Endothelial cell of umbilical vein (primary cell): ENCODE results near the gene USP40. TPM values are rescaled to one million over a fixed set of nuclear protein-coding genes. Genes with fewer than 3 reads are reported as not detected.

Experiments
- BruUV-seq: library from RNA; stranded (reverse); fragments of 400-500 nt; replicated peaks from 2 replicates; lab custom pipeline; 2021; lab: Mats Ljungman, UMichigan
- CTCF ChIA-PET: fragments of 300-600, 350-600 bp; sonication (Branson Sonifier 250); formaldehyde crosslinking; loops from one replicate; lab custom pipeline; 2021; ENCODE audit warnings: antibody characterized with exemption, inconsistent platforms; lab: Charles Lee
- POLR2A ChIA-PET: fragments of 300-600, 350-600 bp; sonication (Branson Sonifier 250); formaldehyde crosslinking; loops from one replicate; lab custom pipeline; 2021; ENCODE audit warnings: antibody characterized with exemption, inconsistent platforms; lab: Charles Lee
- DNase-seq: peaks from one replicate; pipeline ENCODE4 v3.0.0-alpha.2; 2011; ENCODE audit warnings: low read depth, low spot score
- FAIRE-seq: peaks from 2 replicates; lab custom pipeline; 2011; peaks lifted over from hg19 to GRCh38; lab: Jason Lieb, UNC
- H2AFZ ChIP-seq: 2 replicates; pipeline ENCODE4 v1.6.0; 2012; ENCODE audit warnings: low read depth, low read length, control low read depth, inconsistent platforms
- H3K27ac ChIP-seq: 2 replicates; pipeline ENCODE4 v1.5.1; 2011; ENCODE audit warnings: low read depth, mild to moderate bottlenecking, control low read depth, low read length, moderate library complexity; ENCODE audit not compliant: insufficient read depth
- H3K27me3 ChIP-seq, 2 experiments: 2 replicates each; pipeline versions ENCODE4 v1.6.0 to v1.6.1; 2011; ENCODE audit warnings: low read length in 2 of 2, mixed read lengths in 1 of 2; ENCODE audit not compliant: control insufficient read depth in 2 of 2, insufficient read depth in 2 of 2
- H3K36me3 ChIP-seq, 2 experiments: 2 replicates in 1 of 2; 3 replicates in 1 of 2; pipeline ENCODE4 v1.5.1; 2011; ENCODE audit warnings: low read length in 2 of 2, mild to moderate bottlenecking in 1 of 2, moderate library complexity in 1 of 2; ENCODE audit not compliant: control insufficient read depth in 2 of 2, insufficient read depth in 2 of 2; ENCODE audit errors: extremely low read depth in 1 of 2
- H3K4me1 ChIP-seq: 3 replicates; pipeline ENCODE4 v1.5.1; 2011; ENCODE audit warnings: mild to moderate bottlenecking, low read length; ENCODE audit not compliant: control insufficient read depth, insufficient read depth; ENCODE audit errors: extremely low read depth
- H3K4me2 ChIP-seq: 2 replicates; pipeline ENCODE4 v1.6.1; 2011; ENCODE audit warnings: low read length, control low read depth, mixed read lengths; ENCODE audit not compliant: insufficient read depth
- H3K4me3 ChIP-seq, 3 experiments: fragments of 200-600 bp in 1 of 3; sonication (generic), shearing (Covaris generic) in 1 of 3; replicated peaks in 1 of 3; 2 replicates each; pipeline ENCODE4 v1.5.1; 2011 to 2016; ENCODE audit warnings: control low read depth in 3 of 3, low read length in 3 of 3, mild to moderate bottlenecking in 2 of 3, inconsistent platforms in 1 of 3, low read depth in 1 of 3, moderate library complexity in 1 of 3; ENCODE audit not compliant: insufficient read depth in 1 of 3
- H3K79me2 ChIP-seq: 2 replicates; pipeline ENCODE4 v1.6.0; 2012; ENCODE audit warnings: low read length, inconsistent platforms; ENCODE audit not compliant: control insufficient read depth, insufficient read depth
- H3K9ac ChIP-seq: replicated peaks from 2 replicates; pipeline ENCODE3; 2011; ENCODE audit warnings: low read length, control low read depth; ENCODE audit not compliant: insufficient read depth; ENCODE audit errors: extremely low read depth
- H3K9me1 ChIP-seq: replicated peaks from 3 replicates; pipeline ENCODE4 v1.6.0; 2011; ENCODE audit warnings: mild to moderate bottlenecking, low read length; ENCODE audit not compliant: control insufficient read depth, insufficient read depth; ENCODE audit errors: extremely low read depth
- H3K9me3 ChIP-seq: replicated peaks from 2 replicates; pipeline ENCODE4 v1.5.1; 2012; ENCODE audit warnings: low read length, inconsistent platforms; ENCODE audit not compliant: control insufficient read depth, insufficient read depth
- H4K20me1 ChIP-seq: replicated peaks from 2 replicates; pipeline ENCODE3; 2011; ENCODE audit warnings: mild to moderate bottlenecking, low read length; ENCODE audit not compliant: control insufficient read depth, insufficient read depth; ENCODE audit errors: extremely low read depth
- CTCF ChIP-seq, 2 donors: IDR thresholded peaks; 1 replicate in 1 of 2; 2 replicates in 1 of 2; pipeline ENCODE4 v1.5.1; 2011; ENCODE audit warnings: low read length in 2 of 2, mild to moderate bottlenecking in 2 of 2, moderate library complexity in 2 of 2, control low read depth in 1 of 2, inconsistent platforms in 1 of 2, low read depth in 1 of 2; ENCODE audit not compliant: insufficient read depth in 1 of 2; ENCODE audit errors: extremely low read depth in 1 of 2
- EZH2 ChIP-seq: IDR thresholded peaks from 2 replicates; pipeline ENCODE4 v1.6.1; 2012; ENCODE audit warnings: borderline replicate concordance, low read depth, mild to moderate bottlenecking, moderate library complexity, low read length, inconsistent platforms; ENCODE audit not compliant: severe bottlenecking
- FOS ChIP-seq: IDR thresholded peaks from 2 replicates; pipeline ENCODE4 v1.6.1; 2011; ENCODE audit warnings: mild to moderate bottlenecking, low read length, moderate library complexity, borderline replicate concordance; ENCODE audit not compliant: insufficient read depth
- GATA2 ChIP-seq: IDR thresholded peaks from 2 replicates; pipeline ENCODE4 v1.7.0; 2011; ENCODE audit warnings: low read depth, mild to moderate bottlenecking, moderate library complexity, mixed read lengths, low read length; ENCODE audit not compliant: insufficient read length, insufficient read depth
- JUN ChIP-seq: IDR thresholded peaks from 2 replicates; pipeline ENCODE4 v1.6.1; 2011; ENCODE audit warnings: borderline replicate concordance, low read depth; ENCODE audit not compliant: insufficient read length, insufficient read depth
- MAX ChIP-seq: IDR thresholded peaks from 2 replicates; pipeline ENCODE4 v1.6.1; 2011; ENCODE audit not compliant: insufficient read depth, insufficient read length
- MYC ChIP-seq: IDR thresholded peaks from one replicate; pipeline ENCODE4 v1.6.1; 2011; ENCODE audit warnings: mild to moderate bottlenecking, low read depth, low read length
- POLR2A ChIP-seq: IDR thresholded peaks from 2 replicates; pipeline ENCODE4 v1.6.1; 2012; ENCODE audit warnings: low read depth, mild to moderate bottlenecking, control low read depth, low read length
- POLR2AphosphoS5 ChIP-seq: IDR thresholded peaks from 2 replicates; pipeline ENCODE4 v1.6.1; 2012; ENCODE audit warnings: low read depth, mild to moderate bottlenecking, control low read depth, low read length, moderate library complexity; ENCODE audit not compliant: insufficient read depth
- dilution Hi-C: fragments of 300-500 bp; cut with MboI; formaldehyde crosslinking; loops from one replicate; pipeline ENCODE4 v1.15.0; 2019; ENCODE audit warnings: low sequenced_read_pairs; ENCODE audit not compliant: extremely low pct_ligation_motif_present
- intact Hi-C: fragments of 100-400 bp; cut with micrococcal nuclease; formaldehyde crosslinking; loops from one replicate; pipeline ENCODE4 v1.10.0; 2022
- polyA plus RNA-seq, 4 experiments: library from polyadenylated mRNA; depleted of rRNA in 3 of 4; stranded (reverse) in 3 of 4; unstranded in 1 of 4; fragments of >200 nt; gene quantifications; 2 replicates each; pipeline versions ENCODE4 v1.2.1 to v1.2.3, GENCODE V29; 2011 to 2012; ENCODE audit warnings: missing spikeins in 1 of 4
- total RNA-seq: library from RNA; stranded (reverse); gene quantifications from 2 replicates; pipeline ENCODE4 v1.2.3, GENCODE V29; 2021

Gene USP40
- total and polyA plus RNA-seq, 2 donors (not counting 3 experiments of a cell fraction or from before 2014, with no cell fraction given), result 32.2 to 32.5 TPM

- H4K20me1 ChIP-seq, result no peaks in the 10 kb centered on the region
- peaks cover 0 to 2% of the 10 kb centered on the region in 2 experiments for H3K36me3 ChIP-seq
- H3K27me3 ChIP-seq, result no peaks in the 10 kb centered on the region
- H3K4me1 ChIP-seq, result peaks cover 10% of the 10 kb centered on the region
- H2AFZ ChIP-seq, result no peak overlapping the region
- peak; percentile 87 for FAIRE-seq
- intact Hi-C loops, result loop anchor here (1.0 kb wide), 2 partner anchors 11 to 16 kb away; no protein-coding TSS in a partner anchor
- CTCF ChIA-PET, result interaction anchor here (0.7 to 5.1 kb wide), 4 partner anchors 11 to 26 kb away, joined by 6 to 26 read pairs (median 7); no protein-coding TSS in a partner anchor
- peak overlapping the region; percentile 46 for H3K27ac ChIP-seq
- no peaks in the 10 kb centered on the region for H3K79me2 ChIP-seq
- peak overlapping the region; percentile 27 for H3K4me2 ChIP-seq
- no peaks in the 10 kb centered on the region for H3K9me3 ChIP-seq
- H3K9me1 ChIP-seq, result no peaks in the 10 kb centered on the region
- POLR2A ChIA-PET, result no interaction called here
- dilution Hi-C loops, result no loop called here
- DNase-seq, result peak; percentile 76
- no peak overlapping the region for H3K9ac ChIP-seq
- H3K4me3 ChIP-seq, result no peak overlapping the region
- BruUV-seq, result no TSS peak
- TF ChIP-seq MAX, result no peak
- TF ChIP-seq MYC, result no peak
- TF ChIP-seq CTCF (IDR thresholded peaks at IDR 0.05; ENCODE audit: extremely low read depth in 1 of 2, insufficient read depth in 1 of 2, low read depth in 1 of 2, low read length in 2 of 2), result no peak
- peak; percentile 16 for TF ChIP-seq POLR2AphosphoS5
- TF ChIP-seq POLR2A, result no peak
- TF ChIP-seq GATA2, result peak; percentile 80
- no peak for TF ChIP-seq EZH2
- peak; percentile 72 for TF ChIP-seq JUN
- no peak for TF ChIP-seq FOS
These were observed 136.5 kb downstream of the USP40 start for GRCh38 chr2:233430081-233430480.
